Esophagus squamous epithelium (tissue), 5 donors: Measurements from ENCODE around the gene TSHR. TPM values are rescaled to one million over a fixed set of nuclear protein-coding genes. Genes with fewer than 3 reads are reported as not detected.
"Not testable (repeated sequence)": the region's sequence is repeated elsewhere in the genome, so short reads cannot be mapped to it uniquely, and the experiment has no call there.

ENCODE experiments used
- DNase-seq: peaks from one replicate; lab custom pipeline; 2025; lab: John Stamatoyannopoulos, UW
- H3K27ac ChIP-seq, 4 donors: fragments of 200-600 bp; sonication (generic); one replicate each; pipeline ENCODE4 v1.5.1; 2016 to 2019; ENCODE audit warnings: mild to moderate bottlenecking in 1 of 4
- H3K27me3 ChIP-seq, 4 donors: fragments of 200-600 bp; sonication (generic); 1 replicate in 3 of 4; 2 replicates in 1 of 4; pipeline versions ENCODE4 v1.5.1 to v1.6.0; 2017 to 2021; ENCODE audit warnings: antibody characterized with exemption in 1 of 4
- H3K36me3 ChIP-seq, 3 donors: fragments of 200-600 bp; sonication (generic); one replicate each; pipeline ENCODE4 v1.5.1; 2016 to 2019
- H3K4me1 ChIP-seq, 3 donors: fragments of 200-600 bp; sonication (generic); one replicate each; pipeline ENCODE4 v1.5.1; 2017 to 2019
- H3K4me3 ChIP-seq, 4 donors: fragments of 200-600 bp; sonication (generic); 1 replicate in 3 of 4; 2 replicates in 1 of 4; pipeline ENCODE4 v1.5.1; 2016 to 2019; ENCODE audit warnings: mild to moderate bottlenecking in 2 of 4, moderate library complexity in 1 of 4
- H3K9me3 ChIP-seq, 3 donors: fragments of 200-600 bp; sonication (generic); one replicate each; pipeline ENCODE4 v1.5.1; 2016 to 2019
- CTCF ChIP-seq, 6 experiments: fragments of 450-650 bp in 4 of 6; fragments of 200-600 bp in 2 of 6; sonication (generic) in 2 of 6; IDR thresholded peaks; one replicate each; pipeline ENCODE4 v1.5.1; 2016 to 2019; ENCODE audit warnings: antibody characterized with exemption in 6 of 6, mild to moderate bottlenecking in 4 of 6, moderate library complexity in 4 of 6
- POLR2A ChIP-seq, 4 donors: fragments of 450-650 bp; IDR thresholded peaks; one replicate each; pipeline ENCODE4 v1.6.1; 2017; ENCODE audit warnings: antibody characterized with exemption in 4 of 4, mild to moderate bottlenecking in 4 of 4, moderate library complexity in 3 of 4
- WGBS, 2 donors: methylation state at CpG; one replicate each; pipeline ENCODE4 v1.1.5; 2018; 5-methylcytosine and 5-hydroxymethylcytosine counted together
- intact Hi-C: fragments of 100-400 bp; cut with DNase I; formaldehyde crosslinking; loops from one replicate; pipeline ENCODE4 v1.15.0; 2022
- total RNA-seq, 4 donors: library from RNA; depleted of rRNA; stranded (reverse); fragments of >200 nt; gene quantifications; one replicate each; pipeline ENCODE4 v1.1.0, GENCODE V29; 2016
- donor health status: DM: yes; HTN: yes; CAD: no.

Gene TSHR
- total RNA-seq, 4 donors from 2014 or later, result not detected

- intact Hi-C loops, result no loop called here
- DNase-seq, result no peak
- no peak for TF ChIP-seq POLR2A (IDR thresholded peaks at IDR 0.05)
- no peak for TF ChIP-seq CTCF (IDR thresholded peaks at IDR 0.05)
- WGBS, 2 donors, result 83 to 92% methylated on average over 1 of the region's 1 CpG
- H3K4me3 ChIP-seq, result no peak overlapping the region
- H3K9me3 ChIP-seq, result no peaks in the 10 kb centered on the region
- H3K4me1 ChIP-seq, result no peaks in the 10 kb centered on the region
- H3K27ac ChIP-seq, result no peak overlapping the region
- no peaks in the 10 kb centered on the region for H3K27me3 ChIP-seq
- no peaks in the 10 kb centered on the region for H3K36me3 ChIP-seq
These were observed 73.0 kb downstream of the TSHR start for GRCh38 chr14:81028461-81028860.

DNA sequence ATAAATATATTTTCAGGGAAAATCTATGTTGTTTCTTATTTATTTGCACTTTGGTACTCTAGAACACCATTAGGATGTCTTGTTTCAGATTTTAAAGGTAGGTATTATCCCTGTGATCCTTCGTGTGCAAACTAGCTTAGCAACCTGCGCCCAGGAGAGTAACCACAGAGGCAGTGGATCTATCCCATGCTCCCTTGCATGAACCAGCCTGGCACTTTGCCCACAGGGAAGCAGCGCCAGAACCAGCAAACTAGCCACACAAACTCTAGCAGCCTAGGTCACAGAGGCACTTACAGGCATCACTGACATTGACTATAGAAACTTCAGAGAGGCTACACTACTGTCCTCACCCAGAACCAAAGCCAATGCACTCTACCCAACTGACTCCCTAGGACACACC, 76.1 kb downstream of the TSHR start:
- Histone ChIP-seq H3K4me3 (no peak overlapping the region), H3K27me3 (no peaks in the 10 kb centered on the region), H3K9me3 (no peaks in the 10 kb centered on the region), H3K4me1 (no peaks in the 10 kb centered on the region), H3K36me3 (no peaks in the 10 kb centered on the region), H3K27ac (no peak overlapping the region)
- intact Hi-C loops, result no loop called here
- DNase-seq, result no peak
- 43 to 44% methylated on average over 3 of the region's 3 CpGs for WGBS, 2 donors
- no peak for TF ChIP-seq POLR2A (IDR thresholded peaks at IDR 0.05)
- TF ChIP-seq CTCF (IDR thresholded peaks at IDR 0.05), result no peak

- Histone ChIP-seq H3K27ac (no peak overlapping the region), H3K9me3 (no peaks in the 10 kb centered on the region), H3K4me3 (no peak overlapping the region), H3K27me3 (no peaks in the 10 kb centered on the region), H3K4me1 (no peaks in the 10 kb centered on the region), H3K36me3 (no peaks in the 10 kb centered on the region)
- no peak for TF ChIP-seq CTCF (IDR thresholded peaks at IDR 0.05)
- no peak for TF ChIP-seq POLR2A (IDR thresholded peaks at IDR 0.05)
- no peak for DNase-seq
- WGBS, 2 donors, result 45 to 50% methylated on average over 1 of the region's 1 CpG
- intact Hi-C loops, result no loop called here
These were observed 78.3 kb downstream of the TSHR start for GRCh38 chr14:81033698-81034240.

DNA sequence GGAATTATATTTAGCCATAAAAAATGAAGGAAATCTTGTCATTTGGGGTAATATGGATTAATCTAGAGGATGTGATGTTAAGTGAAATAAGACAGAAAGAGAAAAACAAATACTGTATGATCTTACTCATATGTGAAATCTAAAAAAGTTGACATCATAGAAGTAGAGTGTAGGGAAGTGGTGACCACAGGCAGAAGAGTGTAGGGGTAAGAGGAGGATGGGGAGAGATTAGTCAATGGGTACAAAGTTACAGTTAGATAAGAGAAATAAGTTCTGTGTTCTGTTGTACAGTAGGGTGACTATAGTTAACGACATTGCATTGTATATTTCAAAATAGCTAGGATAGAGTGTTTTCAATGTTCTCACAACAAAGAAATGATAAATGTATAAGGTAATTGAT, 87.0 kb downstream of the TSHR start:
- H3K9me3 ChIP-seq, result no peaks in the 10 kb centered on the region
- no peaks in the 10 kb centered on the region for H3K27me3 ChIP-seq
- H3K4me3 ChIP-seq, result no peak overlapping the region
- H3K4me1 ChIP-seq, result no peaks in the 10 kb centered on the region
- H3K36me3 ChIP-seq, result no peaks in the 10 kb centered on the region
- DNase-seq, result no peak
- intact Hi-C loops, result no loop called here
- no peak overlapping the region for H3K27ac ChIP-seq
- TF ChIP-seq CTCF (IDR thresholded peaks at IDR 0.05) (no peak), POLR2A (IDR thresholded peaks at IDR 0.05) (no peak)
- WGBS, 2 donors, result 67 to 71% methylated on average over 1 of the region's 1 CpG

DNA sequence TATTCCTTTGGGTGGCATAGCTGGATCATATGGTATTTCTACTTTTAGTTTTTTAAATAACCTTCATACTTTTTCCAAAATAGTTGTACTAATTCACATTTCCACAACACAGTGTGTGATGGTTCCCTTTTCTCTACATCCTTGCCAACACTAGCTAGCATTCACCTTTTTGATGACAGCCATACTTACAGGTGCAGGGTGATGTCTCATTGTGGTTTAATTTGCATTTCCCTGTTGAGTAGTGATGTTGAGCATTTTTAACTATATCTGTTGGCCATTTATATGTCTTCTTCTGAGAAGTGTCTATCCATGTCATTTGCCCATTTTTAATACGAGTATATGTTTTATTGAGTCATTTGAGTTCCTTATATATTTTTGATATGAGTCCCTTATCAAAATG, 96.1 kb downstream of the TSHR start:
- intact Hi-C loops, result no loop called here
- 63 to 85% methylated on average over 1 of the region's 1 CpG for WGBS, 2 donors

GRCh38 chr14:81054057-81054456, 98.6 kb downstream of the TSHR start:
- DNase-seq, H3K9me3 ChIP-seq, H3K4me1 ChIP-seq, H3K4me3 ChIP-seq, H3K36me3 ChIP-seq, H3K27me3 ChIP-seq, intact Hi-C loops, H3K27ac ChIP-seq: not testable (repeated sequence)
- 81 to 83% methylated on average over 2 of the region's 2 CpGs for WGBS, 2 donors

More for the DNA sequence above, 96.1 kb downstream of the TSHR start:
- Histone ChIP-seq H3K36me3 (no peaks in the 10 kb centered on the region), H3K27me3 (no peaks in the 10 kb centered on the region), H3K4me3 (no peak overlapping the region), H3K9me3 (no peaks in the 10 kb centered on the region), H3K4me1 (no peaks in the 10 kb centered on the region), H3K27ac (no peak overlapping the region)
- TF ChIP-seq POLR2A (IDR thresholded peaks at IDR 0.05) (no peak), CTCF (IDR thresholded peaks at IDR 0.05) (no peak)
- DNase-seq, result no peak
